ENCODE data around the gene NOS1AP.

GRCh38 chr1:162204129-162204822 is 134.8 kb downstream of the NOS1AP start:
- TF ChIP-seq CTCF (IDR thresholded peaks at IDR 0.05; ENCODE audit: low read length) (no peak), EZH2 (IDR thresholded peaks at IDR 0.05; ENCODE audit: borderline replicate concordance, low read length) (no peak)

Data from OCI-LY1 (cell line).